ENCODE measurements around the gene RIPPLY2. TPM values are rescaled to one million over a fixed set of nuclear protein-coding genes. Genes with fewer than 3 reads are reported as not detected.
"Not testable (repeated sequence)": the region's sequence is repeated elsewhere in the genome, so short reads cannot be mapped to it uniquely, and the experiment has no call there.

RIPPLY2 gene, protein sequence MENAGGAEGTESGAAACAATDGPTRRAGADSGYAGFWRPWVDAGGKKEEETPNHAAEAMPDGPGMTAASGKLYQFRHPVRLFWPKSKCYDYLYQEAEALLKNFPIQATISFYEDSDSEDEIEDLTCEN
- 0.13 and 0.51 TPM in 2 replicates for total RNA-seq

DNA sequence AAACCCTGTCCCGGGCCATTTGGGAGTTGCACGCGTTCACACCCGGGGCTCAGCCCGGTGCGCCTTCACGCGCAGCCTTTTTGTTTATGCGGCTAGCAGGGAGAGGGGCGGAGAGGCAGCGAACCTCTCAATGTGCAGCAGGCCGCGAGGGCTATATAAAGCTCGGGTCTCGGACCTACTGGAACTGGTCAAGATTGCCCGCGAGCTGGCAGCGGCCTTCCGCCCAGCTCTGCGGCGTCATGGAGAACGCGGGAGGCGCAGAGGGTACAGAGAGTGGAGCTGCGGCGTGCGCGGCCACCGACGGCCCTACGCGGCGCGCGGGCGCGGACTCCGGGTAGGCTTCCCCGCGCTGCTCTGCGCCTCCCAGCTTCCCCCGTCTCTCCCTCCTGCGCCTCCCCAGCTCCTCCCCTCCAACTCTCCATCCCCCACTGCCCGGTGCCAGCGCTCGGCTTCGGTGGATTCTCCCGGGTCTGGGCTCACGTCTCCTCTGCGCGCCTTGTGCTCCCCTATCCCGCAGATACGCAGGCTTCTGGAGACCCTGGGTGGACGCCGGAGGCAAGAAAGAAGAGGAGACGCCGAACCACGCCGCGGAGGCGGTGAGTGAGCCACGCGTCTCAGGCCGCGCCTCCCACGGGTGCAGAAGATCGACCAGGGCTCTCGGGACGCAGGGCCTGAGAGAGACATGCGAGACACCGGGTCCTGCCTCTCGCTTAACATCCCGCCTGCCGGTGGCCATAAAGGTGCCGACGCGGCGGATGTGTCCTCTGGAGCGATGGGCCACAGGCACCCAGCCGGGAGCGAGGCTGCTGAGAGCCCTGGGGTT is at the start of gene RIPPLY2:
Gene RIPPLY2, plus strand, starts transcription at position 183 of the 823 bp plus-strand sequence. Its CDS starts 57 bp downstream, at position 240.
- DNase-seq (ENCODE audit: low read depth in 2 of 2), result peak in 1 of 2 donors; percentile 44

DNA sequence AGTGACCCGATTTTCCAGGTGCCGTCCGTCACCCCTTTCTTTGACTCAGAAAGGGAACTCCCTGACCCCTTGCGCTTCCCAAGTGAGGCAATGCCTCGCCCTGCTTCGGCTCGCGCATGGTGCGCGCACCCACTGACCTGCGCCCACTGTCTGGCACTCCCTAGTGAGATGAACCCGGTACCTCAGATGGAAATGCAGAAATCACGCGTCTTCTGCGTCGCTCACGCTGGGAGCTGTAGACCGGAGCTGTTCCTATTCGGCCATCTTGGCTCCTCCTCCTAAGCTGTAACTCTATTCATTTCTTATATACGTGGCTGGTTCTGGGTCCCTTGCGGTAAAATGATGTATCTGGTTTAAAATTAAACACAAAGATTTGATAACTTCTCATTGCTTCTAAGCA is 49.7 kb upstream of the RIPPLY2 start:
- DNase-seq (ENCODE audit: low read depth in 2 of 2), result not testable (repeated sequence)

DNA sequence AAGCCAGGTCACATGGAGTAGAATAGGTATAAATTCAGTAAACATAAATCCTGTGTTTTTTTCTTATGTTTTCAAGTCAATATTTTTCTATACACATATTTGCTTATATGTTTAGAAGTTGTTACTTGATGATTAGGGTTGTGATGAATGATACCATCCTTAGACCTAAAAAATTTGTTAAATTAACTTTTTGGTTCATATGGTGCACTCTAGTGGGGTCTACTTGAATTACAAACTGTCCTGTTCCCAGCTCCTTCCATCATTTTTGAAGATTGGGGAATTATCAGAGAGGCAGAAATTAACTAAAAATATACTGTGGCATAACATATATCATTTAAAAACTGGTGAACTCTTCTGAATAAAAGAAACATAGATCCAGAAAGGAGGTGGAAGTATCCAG is 48.3 kb upstream of the RIPPLY2 start:
- no peak for DNase-seq (ENCODE audit: low read depth in 2 of 2)

DNA sequence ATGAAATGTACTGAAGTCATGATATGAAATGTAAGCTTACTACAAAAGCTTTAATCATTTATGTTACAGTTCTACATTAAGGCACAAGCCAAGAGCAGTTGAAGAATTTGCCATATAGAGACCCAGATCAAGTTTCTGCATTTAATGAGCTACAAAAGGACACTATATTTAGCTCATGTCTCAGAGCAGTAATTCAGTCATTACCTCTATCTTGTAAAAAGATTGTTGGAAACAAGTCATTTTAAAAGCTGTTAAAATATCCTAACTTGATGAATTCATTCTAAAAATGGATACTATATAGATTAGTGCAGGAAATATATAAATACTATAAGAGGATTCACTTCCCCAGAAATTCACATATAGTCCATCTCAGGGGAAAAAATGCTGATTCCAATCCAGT is 45.2 kb upstream of the RIPPLY2 start:
- no peak for DNase-seq (ENCODE audit: low read depth in 2 of 2)

DNA sequence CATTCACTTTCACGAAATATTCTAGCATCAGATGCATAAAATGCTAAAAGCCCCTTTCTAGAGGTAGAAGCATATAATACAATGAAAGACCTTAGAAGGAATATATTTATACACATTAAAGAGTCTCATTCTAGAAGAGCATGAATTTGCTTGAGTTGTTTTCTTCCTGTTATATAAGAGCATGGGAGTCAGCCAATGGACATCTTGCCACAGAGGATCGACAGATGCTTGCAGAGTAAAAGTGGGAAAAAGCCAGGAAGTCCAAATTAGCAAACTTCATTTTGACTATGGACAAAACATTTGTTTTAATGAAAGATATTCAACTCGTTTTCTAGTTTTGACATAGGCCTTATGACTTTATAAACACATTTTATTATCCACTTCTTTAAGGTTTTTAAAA is 44.2 kb upstream of the RIPPLY2 start:
- DNase-seq (ENCODE audit: low read depth in 2 of 2), result no peak

DNA sequence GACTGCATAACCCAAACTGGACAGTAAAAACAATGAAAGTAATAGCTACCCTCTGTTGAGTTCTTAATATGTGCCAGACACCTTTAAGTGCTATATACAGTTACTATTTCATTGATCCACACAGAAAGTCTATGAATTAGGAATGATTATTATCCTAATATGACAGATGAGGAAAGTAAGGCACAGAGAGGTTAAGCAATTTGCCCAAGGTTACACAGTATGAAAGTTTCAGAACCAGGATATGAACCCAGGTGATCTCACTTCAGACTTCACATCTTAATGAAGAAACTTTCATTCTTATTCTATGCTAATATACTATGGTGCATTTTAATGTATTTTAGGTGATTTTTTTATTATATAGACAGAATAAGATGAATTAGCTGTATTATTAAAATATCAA is 40.6 kb upstream of the RIPPLY2 start:
- DNase-seq (ENCODE audit: low read depth in 2 of 2), result no peak

DNA sequence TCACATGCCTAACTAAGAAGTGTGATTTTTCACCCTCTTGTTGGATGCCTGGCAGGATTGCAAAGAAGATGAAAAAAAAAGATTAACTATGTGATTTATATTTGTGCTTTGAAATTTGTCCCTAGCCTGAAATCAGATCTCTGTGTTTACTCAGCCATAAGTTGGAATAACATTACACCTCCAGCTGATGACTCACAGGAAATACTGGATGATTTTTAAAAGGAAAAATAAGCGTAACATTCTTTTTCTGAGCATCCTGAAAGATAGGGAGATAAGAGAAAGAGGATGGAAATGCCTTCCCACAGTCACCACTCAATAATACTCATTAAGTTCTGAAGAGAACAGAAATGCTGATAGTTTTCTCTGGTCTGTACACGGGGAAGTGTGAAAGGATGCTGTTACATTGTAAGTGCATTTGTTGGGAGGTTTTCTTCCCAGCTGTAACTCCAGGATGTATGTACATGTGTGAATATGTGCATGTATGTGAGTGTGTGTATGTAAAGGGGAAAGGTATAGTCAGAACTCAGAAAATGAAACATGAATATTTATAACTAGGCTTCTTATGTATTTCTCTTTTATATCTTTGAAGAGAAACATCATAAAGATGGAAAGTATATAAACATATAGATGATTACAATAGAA is 37.4 kb upstream of the RIPPLY2 start:
- peak; percentile 93 to 97 for DNase-seq (ENCODE audit: low read depth in 2 of 2)

DNA sequence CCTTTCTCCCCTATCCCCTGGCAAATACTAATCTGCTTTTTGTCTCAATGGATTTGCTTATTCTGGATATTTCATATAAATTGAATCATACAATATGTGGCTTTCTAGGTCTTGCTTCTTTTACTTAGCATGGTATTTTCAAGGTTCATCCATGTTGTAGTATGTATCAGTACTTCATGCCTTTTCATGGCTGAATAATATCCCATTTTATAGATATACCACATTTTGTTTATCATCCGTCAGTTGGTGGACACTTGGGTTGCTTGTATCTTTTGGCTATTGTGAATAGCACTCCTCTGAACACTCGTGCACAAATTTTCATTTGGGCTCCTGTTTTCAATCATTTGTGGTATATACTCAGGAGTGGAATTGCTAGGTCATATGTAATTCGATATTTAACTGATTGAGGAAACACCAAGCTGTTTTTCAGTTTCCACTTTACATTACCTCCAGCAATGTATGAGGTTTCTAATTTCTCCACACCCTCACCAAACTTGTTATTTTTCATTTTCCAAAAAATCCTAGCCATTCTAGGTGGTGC is 30.5 kb upstream of the RIPPLY2 start:
- DNase-seq (ENCODE audit: low read depth in 2 of 2), result no peak

DNA sequence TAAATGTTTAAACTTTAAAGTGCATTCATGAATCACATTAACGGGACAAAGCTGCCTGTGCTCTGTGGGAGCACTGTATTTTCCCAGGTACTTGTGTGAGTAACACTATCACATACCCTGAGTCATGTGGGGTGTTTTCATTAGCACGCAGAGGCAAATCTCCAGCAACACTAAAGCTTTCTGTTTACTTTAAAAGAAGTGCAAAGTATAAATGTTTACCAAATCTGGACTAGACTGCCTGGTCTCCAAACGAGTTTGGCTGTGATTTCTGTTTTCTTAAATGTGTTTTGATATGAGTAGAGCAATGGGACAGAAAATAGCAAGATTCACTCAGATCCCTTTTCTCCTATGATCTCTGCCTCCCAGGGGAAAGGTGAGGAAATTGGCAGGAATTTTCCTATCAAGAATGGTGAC is 28.8 kb upstream of the RIPPLY2 start:
- DNase-seq (ENCODE audit: low read depth in 2 of 2), result peak; percentile 47 to 94

DNA sequence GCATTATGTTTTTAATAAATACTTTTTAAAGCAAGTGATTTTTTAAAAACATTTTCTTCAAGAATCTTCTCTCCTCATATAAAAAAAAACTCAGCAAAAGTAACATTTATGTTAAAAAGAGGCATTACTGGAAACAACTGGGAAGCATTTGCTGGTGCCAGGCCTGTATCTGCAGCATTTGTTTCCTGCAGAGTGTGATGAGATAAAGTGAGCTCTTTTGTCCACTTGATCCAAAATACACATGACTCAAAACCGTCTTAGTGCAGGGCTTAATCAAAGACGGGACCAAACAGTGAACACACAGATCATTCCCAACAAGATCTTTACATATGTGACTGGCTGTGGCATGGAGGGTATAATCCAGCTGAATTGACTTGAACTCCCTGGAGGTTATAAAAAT is 28.3 kb upstream of the RIPPLY2 start:
- DNase-seq (ENCODE audit: low read depth in 2 of 2), result peak in 1 of 2 donors; percentile 68

DNA sequence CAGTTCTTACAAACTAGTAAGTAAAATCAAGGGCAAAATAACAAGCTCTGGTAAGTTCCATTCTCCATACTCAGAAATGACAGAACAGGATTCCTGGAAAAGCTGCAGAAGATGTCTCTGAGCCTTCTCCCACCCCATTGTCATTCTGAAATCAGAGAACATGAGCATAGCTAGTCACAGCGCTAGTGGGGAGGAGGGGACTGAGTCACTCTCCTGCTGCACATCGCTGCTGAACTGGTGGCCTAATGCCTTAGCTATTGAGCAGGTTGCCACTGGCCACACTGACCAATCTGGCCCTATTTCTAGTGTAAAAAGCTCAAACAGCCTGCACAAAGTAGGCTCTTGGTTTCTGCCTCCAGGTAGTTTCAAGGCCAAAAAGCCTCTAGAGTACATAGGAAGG is 26.1 kb upstream of the RIPPLY2 start:
- peak in 1 of 2 donors; percentile 8 for DNase-seq (ENCODE audit: low read depth in 2 of 2)

DNA sequence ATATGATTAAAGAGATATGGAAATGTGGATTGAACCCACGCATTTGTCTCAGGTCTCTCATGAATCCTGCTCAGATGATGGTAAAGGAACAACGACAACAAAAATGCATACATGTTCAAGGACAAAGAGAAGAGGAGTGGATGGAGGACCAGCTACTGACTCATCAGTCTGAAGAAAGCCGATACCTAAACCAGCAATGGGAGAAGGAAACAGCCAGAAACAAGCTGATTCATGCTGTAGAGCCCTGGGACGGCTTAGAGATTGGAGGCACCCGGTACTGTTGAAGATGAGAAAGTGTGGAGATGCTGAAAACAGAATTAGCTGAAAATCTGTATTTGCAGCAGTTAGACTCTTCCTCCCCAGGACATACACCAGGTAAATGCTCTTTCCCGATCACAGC is 14.4 kb upstream of the RIPPLY2 start:
- DNase-seq (ENCODE audit: low read depth in 2 of 2), result no peak

DNA sequence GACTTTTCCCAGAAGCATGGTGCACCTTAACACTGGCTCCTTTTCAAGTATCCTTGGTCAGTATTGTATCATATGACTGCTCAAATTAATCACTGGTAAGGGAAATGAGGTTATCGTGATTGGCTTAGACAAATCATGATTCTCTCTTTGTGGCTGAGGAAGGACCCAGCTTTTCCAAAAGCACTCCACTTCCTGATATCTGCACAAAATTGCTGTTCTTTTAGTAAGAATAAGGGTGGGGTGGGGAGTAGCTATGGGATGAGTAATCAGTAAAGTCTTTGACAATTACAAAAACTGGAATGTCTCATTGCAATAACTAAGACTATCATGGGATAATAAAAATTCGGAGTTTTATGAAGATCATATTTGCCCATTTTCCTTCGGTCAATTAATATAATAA is 9.0 kb upstream of the RIPPLY2 start:
- no peak for DNase-seq (ENCODE audit: low read depth in 2 of 2)

DNA sequence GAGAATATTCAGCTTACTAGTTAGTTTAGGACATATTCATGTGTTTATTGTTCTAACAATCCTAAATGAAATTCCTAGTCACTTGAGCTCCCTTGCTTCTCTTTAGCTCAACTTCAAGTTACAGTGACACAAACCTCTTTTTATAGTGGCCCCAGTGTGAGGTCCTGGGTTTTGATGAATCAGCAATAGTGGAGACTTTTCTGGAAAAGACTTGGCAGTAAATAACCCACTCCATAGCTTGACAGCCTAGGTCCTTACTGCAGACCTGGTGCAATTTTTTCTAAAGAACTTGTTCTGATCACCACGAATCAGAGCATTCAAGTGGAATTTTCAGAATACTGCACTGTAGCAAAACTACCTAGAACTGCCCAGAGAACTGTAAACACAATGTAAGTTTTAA is 6.9 kb upstream of the RIPPLY2 start:
- DNase-seq (ENCODE audit: low read depth in 2 of 2), result no peak

DNA sequence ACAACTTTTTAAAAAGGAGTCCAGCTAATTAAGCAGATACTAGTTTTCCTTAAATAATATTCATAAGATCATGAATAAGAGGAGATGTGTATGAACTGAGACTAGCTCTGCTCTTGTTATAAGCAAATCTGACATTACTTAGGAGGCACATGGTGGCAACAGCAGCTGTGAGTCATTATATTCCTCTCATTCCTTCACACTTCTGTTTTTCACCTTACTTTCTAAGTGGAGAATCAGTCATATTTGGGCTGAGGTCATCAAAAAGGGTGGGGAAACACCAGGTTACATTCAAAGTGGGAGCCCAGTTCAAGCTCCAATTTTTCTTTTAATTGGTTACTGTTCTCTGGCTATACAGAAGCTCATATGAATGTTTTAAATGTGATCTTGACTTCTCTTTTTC is 6.0 kb upstream of the RIPPLY2 start:
- DNase-seq (ENCODE audit: low read depth in 2 of 2), result no peak

DNA sequence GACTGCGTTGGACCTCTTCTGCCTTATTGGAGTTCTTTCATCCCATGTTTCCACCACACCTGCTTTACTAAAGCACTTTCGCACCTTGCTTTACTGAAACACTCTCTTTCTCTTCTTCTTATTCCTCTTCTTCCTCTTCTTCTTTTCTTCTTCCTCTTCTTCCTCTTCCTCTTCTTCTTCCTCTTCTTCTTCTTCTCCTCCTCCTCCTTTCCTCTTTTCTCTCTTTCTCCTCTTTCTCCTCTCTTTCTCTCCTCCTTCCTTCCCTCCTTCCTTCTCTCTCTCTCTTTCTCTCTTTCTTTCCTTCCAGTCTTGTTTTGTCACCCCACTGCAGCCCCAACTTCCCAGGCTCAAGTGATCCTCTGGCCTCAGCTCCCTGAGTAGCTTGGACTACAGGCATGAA is 4.0 kb upstream of the RIPPLY2 start:
- no peak for DNase-seq (ENCODE audit: low read depth in 2 of 2)

DNA sequence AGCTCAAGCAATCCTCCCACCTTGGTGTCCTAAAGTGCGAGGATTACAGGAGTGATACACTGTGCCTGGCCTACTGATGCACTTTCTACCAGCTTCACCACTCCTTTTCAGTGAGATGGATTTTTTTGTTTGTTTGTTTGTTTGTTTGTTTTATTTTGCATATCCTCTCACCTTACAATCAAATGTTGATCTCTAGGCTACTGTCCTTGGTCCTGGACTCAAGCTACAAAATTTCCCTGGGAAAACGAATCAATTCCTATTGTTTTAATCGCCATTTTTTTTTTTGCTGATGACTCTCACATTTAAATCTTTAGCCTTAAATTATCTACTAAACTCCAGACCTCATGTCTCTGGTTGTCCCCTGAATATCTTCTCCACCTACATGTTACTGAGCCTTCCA is 3.5 kb upstream of the RIPPLY2 start:
- no peak for DNase-seq (ENCODE audit: low read depth in 2 of 2)

DNA sequence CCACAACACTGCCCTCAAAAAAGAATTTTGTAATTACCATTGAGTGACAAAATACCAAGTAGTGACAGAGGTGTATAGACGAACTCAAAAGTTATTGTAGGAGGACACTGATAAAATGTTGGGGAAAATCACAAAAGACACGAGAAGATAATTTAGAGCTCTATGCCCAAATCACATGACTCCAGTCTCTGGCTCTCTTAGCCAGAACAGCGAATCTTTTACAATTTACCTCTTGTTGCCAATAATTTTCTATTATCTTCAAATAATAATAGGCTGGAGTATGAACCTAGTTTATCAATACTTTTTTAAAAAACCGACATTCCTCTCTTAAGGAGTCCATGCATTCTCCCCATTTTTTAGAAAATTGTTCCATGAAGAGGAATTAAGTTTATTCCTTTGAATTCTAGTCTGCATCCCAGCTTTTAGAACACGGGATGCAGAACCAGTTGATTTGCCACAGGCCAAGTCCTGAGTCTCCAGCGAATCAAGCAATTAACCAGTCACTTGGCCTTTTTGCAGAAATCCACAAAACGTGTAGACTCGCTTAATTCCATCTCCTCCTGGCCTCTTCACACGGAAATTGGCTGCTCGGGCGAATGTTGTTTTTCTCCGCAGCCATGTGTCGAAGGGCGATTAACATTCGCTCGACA is 507 bp upstream of the RIPPLY2 start:
- no peak for DNase-seq (ENCODE audit: low read depth in 2 of 2)

DNA sequence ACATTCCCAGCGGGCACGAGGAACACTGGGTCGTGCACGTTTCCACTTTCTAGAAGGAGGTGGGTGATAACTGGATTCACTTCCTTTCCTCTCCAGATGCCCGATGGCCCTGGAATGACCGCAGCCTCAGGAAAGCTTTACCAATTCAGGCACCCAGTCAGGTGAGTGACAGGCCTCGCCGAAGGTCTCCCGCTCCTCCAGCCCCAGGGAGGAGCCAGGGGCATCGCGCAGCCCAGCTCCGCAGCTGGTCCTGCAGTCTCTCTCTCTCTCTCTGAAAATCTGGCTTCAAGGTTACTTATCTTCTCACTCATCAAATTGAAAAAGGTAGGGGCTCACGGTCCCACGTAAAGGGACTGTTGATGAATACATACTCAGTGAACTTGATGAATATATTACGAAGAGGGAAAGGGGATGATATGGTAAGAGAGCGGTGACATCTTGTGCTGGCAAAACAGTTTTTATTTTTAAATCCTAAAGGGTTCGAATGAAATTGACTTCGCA is 891 bp downstream of the RIPPLY2 start:
- no peak for DNase-seq (ENCODE audit: low read depth in 2 of 2)

DNA sequence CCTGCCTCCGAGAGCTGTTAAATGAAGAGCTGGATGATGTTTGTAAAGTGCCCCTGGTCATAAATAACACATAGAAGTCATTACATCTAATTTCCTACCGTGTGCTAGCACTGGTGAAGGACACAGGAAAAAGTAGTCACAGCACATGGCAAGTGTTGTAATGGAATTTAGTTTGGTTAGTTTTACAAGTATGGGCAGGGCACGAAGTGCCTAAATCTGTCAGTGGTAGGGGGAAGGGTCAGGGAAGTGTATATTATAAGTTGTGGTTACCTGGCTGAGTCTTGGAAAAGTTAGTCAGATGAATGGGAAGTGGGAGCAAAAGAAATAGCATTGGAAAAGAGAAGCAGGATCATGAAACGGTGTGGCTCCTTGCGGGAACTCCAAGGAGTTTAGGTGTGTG is 1.6 kb downstream of the RIPPLY2 start:
- no peak for DNase-seq (ENCODE audit: low read depth in 2 of 2)

DNA sequence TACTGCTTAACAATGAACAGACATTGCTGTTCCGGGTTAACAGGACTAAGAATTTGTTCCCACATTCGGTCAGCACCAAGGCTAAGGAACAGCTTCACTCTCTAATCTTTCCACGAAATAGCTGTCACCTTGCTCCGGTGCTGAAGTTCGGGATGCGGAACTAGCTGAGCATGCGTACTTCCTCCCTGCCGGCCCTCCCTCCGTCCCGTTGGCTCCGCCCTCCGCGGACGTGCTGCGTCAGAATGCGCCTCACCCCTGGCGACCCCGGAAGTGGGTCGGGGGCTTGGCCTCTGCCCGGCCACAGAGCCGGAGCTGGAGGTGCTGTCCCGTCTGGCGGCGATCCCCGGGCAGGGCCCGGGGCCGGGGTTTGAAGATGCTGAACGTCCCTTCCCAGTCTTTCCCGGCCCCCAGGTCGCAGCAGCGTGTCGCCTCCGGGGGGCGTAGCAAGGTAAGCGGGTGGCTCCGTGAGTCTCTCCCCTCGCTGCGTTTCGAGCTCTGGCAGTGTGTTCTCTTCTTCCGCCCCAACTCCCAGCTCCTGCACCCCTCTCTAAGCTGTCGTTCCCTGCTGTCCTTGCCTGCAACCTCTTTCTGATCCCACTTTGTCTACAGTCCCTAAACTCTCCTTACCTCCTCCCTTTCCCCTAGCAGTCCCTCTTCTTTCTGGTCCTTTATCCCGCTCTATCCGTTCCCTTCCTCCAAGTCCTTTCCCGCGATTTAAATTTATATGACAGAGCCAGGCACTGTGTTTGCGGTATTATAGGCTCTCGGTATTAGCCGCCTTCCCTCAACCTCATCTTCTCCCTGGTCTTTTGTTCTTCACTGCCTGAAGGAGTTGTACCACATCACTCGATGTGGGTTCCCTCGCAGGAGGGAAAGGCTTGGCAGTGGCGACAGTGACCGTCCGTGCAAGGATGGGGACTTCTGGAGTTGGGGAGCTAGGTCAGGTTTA is 6.5 kb downstream of the RIPPLY2 start, which contains the start of gene CYB5R4:
Gene CYB5R4, plus strand, starts transcription at position 280 of the 949 bp plus-strand sequence. Its CDS starts 94 bp downstream, at position 374.
- peak; percentile 92 to 95 for DNase-seq (ENCODE audit: low read depth in 2 of 2)
